GM10847 (cell line): ENCODE data around the gene TSPEAR.
"Not testable (repeated sequence)": the region's sequence is repeated elsewhere in the genome, so short reads cannot be mapped to it uniquely, and the experiment has no call there.

Experiments used
- POLR2A ChIP-seq: IDR thresholded peaks from 2 replicates; pipeline ENCODE4 v1.6.1; 2011; ENCODE audit not compliant: insufficient read length; ENCODE audit errors: extremely low read depth

The TSPEAR gene

GRCh38 chr21:44573630-44574456 is 137.5 kb downstream of the TSPEAR start, which contains the start of gene KRTAP10-4:
Gene KRTAP10-4, plus strand, starts transcription at chr21:44573729. Its CDS starts 30 bp downstream, at chr21:44573759.
- TF ChIP-seq POLR2A, result not testable (repeated sequence)

DNA sequence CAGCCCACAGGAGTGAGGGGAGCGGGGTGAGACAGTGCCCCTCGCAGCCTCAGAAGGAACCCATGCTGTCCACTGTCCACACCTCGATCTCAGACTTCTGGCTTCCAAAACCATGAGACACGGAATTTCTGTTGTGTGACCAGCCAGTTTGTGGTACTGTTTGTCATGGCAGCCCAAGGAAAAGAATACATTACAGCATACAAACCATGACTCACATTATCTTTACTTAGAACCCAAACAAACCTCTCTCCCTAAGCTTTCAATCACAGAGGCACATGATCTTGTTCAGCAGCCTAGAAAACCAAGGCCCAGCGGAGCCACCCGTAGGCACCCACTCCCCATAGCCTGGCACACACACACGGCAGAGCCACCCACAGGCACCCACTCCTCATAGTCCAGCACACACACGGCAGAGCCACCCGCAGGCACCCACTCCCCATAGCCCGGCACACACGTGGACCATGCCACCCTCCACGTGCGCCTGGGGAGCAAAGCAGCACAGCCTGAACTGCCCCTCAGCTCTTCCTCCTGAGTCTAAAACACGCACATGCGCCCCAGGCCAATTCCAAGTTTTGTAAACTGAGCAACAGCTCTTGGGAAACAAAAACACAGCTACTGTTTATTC is 138.3 kb downstream of the TSPEAR start:
- no peak for TF ChIP-seq POLR2A

- no peak for TF ChIP-seq POLR2A
Observed at GRCh38 chr21:44571844-44572782, 139.3 kb downstream of the TSPEAR start.

GRCh38 chr21:44571296-44571695 is 140.1 kb downstream of the TSPEAR start:
- no peak for TF ChIP-seq POLR2A

- no peak for TF ChIP-seq POLR2A
Observed at GRCh38 chr21:44569861-44570517, 141.4 kb downstream of the TSPEAR start.

- TF ChIP-seq POLR2A, result no peak
Observed at GRCh38 chr21:44568667-44569556, 142.5 kb downstream of the TSPEAR start.

GRCh38 chr21:44568261-44568660 is 143.1 kb downstream of the TSPEAR start:
- no peak for TF ChIP-seq POLR2A

DNA sequence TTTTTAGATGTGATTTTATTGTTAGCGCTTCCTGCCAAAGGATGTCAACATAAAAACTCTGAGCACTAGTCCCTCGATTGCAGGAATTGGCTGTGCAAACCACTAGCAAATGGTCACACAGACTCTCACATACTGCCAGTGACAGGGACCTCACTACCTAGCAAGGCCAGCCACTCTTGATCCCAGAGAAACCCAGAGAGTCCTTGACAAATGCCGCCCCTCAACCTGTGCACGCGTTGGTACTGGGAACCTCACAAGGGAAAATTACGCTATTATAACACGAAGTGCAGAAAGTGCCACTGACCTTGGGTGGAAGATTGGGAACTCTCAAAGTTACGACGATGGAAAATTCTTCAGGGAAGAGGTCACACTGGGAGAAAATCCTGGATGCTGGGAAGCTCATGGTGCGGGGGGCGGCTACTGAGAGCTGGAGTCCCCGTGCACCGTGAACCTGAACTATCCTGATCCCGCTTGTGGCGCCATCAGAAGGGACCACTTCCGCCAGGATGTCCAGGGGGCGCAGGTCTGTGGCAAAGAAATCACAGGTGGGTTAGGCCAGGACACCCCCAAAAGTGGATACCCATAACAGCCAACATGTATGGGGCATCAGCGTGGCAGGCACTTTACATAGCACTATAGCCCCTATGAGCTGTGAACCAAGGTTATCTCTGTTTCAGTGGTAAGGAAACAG is 143.7 kb downstream of the TSPEAR start:
- no peak for TF ChIP-seq POLR2A

GRCh38 chr21:44566403-44566802 is 145.0 kb downstream of the TSPEAR start:
- TF ChIP-seq POLR2A, result no peak

GRCh38 chr21:44564886-44565598 is 146.3 kb downstream of the TSPEAR start:
- no peak for TF ChIP-seq POLR2A

DNA sequence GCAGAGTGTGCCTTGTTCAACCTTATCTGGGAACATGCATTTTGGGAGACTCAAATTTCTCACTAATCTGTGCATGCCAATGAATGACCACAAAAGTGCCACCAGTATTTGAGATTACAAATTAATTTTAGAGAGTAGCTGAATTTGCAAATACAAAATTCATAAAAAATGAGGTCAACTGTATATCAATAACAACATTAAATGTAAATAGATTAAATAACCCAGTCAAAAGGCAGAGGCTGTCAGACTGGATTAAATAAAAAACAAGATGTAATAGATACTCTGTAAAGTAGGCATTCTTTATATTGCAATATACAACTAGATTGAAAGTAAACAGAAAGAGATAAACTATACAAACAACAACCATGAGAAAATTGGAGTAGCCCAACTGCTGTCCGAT is 147.3 kb downstream of the TSPEAR start:
- no peak for TF ChIP-seq POLR2A

GRCh38 chr21:44558695-44559094 is 152.7 kb downstream of the TSPEAR start, which contains the start of gene KRTAP10-3:
Gene KRTAP10-3, minus strand, starts transcription at chr21:44558795. Its CDS starts 80 bp downstream, at chr21:44558715.
- no peak for TF ChIP-seq POLR2A
